Karpas-422 (cell line): Measurements from ENCODE around the gene RARA. TPM values are rescaled to one million over a fixed set of nuclear protein-coding genes. Genes with fewer than 3 reads are reported as not detected.

Source experiments
- DNase-seq: peaks from one replicate; pipeline ENCODE4 v3.0.0-alpha.2; 2015
- H2AFZ ChIP-seq: fragments of 200-600 bp; sonication (generic); 2 replicates; pipeline ENCODE4 v1.6.1; 2014; ENCODE audit warnings: antibody characterized with exemption, low read length, mixed read lengths
- H3K27ac ChIP-seq: fragments of 200-600 bp; sonication (generic); 2 replicates; pipeline ENCODE4 v1.5.1; 2014; ENCODE audit warnings: mild to moderate bottlenecking, low read length, moderate library complexity
- H3K27me3 ChIP-seq: fragments of 200-600 bp; sonication (generic); 2 replicates; pipeline ENCODE4 v1.6.1; 2014; ENCODE audit warnings: low read length, mixed read lengths
- H3K36me3 ChIP-seq: fragments of 200-600 bp; sonication (generic); 2 replicates; pipeline ENCODE4 v1.6.1; 2014; ENCODE audit warnings: low read length, mixed read lengths; ENCODE audit not compliant: insufficient read depth
- H3K4me1 ChIP-seq: fragments of 200-600 bp; sonication (generic); 2 replicates; pipeline ENCODE4 v1.6.1; 2014; ENCODE audit warnings: mild to moderate bottlenecking, low read length, mixed read lengths
- H3K4me2 ChIP-seq: fragments of 200-600 bp; sonication (generic); 2 replicates; pipeline ENCODE4 v1.6.1; 2014; ENCODE audit warnings: low read length, low read depth, mild to moderate bottlenecking; ENCODE audit not compliant: poor library complexity, severe bottlenecking
- H3K4me3 ChIP-seq: fragments of 200-600 bp; sonication (generic); 2 replicates; pipeline ENCODE4 v1.5.1; 2014; ENCODE audit warnings: mild to moderate bottlenecking, antibody characterized with exemption, low read length, mixed read lengths
- H3K79me2 ChIP-seq: fragments of 200-600 bp; sonication (generic); 2 replicates; pipeline ENCODE4 v1.6.1; 2014; ENCODE audit warnings: mild to moderate bottlenecking, low read length, mixed read lengths
- H3K9ac ChIP-seq: fragments of 200-600 bp; sonication (generic); 2 replicates; pipeline ENCODE4 v1.6.0; 2014; ENCODE audit warnings: low read length
- H3K9me2 ChIP-seq: fragments of 200-600 bp; sonication (generic), shearing (Covaris generic); replicated peaks from 2 replicates; pipeline ENCODE4 v1.6.0; 2014; ENCODE audit warnings: mild to moderate bottlenecking, low read length, moderate library complexity; ENCODE audit not compliant: insufficient read depth
- H3K9me3 ChIP-seq: fragments of 300-700, 200-600 bp; sonication (generic); 2 replicates; pipeline ENCODE4 v1.6.1; 2014; ENCODE audit warnings: low read length, mixed read lengths
- H4K20me1 ChIP-seq: fragments of 200-600 bp; sonication (generic); 2 replicates; pipeline ENCODE4 v1.6.1; 2014; ENCODE audit warnings: mild to moderate bottlenecking, antibody characterized with exemption, low read length, low read depth; ENCODE audit not compliant: insufficient read depth
- total RNA-seq: library from RNA; depleted of rRNA; stranded (reverse); fragments of >200 nt; shearing (Covaris generic); gene quantifications from 2 replicates; pipeline ENCODE4 v1.2.3, GENCODE V29; 2014; ENCODE audit warnings: low replicate concordance

RARA gene
- total RNA-seq, 1 experiment from 2014 or later = 21.8 TPM

DNA sequence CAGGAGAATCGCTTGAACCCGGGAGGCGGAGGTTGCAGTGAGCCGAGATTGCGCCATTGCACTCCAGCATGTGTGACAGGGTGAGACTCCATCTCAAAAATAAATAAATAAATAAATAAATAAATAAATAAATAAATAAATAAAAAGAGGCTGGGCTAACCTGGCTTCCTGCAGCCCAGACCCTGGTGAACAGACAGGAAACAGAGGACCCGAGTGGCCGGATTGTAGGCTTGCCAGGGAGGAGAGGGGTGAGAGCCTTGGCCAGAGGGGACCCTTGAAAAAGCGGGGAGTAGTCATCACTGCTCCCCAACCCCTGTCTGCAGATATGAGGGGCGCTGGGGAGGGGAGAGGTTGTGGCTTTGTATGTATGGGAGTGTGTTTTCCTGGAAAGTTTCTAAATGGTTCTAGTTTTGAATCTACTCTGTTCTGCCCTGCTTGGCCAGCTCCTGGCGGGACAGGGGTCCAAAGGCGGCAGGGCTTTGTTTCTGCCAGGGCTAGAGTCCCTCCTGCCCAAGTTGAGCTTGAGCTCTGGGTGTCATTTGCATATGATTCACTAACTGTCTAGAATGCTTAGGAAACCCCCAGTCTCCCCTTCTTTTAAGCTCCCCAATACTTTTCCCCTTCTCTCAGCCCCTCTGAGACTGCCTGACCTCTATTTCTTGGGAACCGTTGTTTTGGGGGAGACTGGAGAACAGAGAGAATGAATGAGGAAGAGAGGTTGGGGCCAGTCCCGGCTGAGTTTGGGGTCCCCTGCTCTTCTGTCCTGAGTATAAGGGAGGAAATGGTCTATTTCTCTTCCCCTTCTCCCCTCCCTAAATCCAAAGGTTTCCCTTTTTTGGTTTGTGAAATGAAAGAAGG lies 16.4 kb downstream of the RARA start:
- DNase-seq = peak; percentile 76
- Histone ChIP-seq H4K20me1 (peaks cover 15% of the 10 kb centered on the region; the same call in 1 of the 2 replicates), H3K4me1 (peaks cover 94% of the 10 kb centered on the region), H3K27me3 (no peaks in the 10 kb centered on the region), H3K27ac (peak overlapping the region; percentile 97), H3K36me3 (no peaks in the 10 kb centered on the region), H3K4me2 (peak overlapping the region; percentile 94), H3K9me2 (no peaks in the 10 kb centered on the region), H3K4me3 (peak overlapping the region; percentile 65), H3K9ac (peak overlapping the region; percentile 79), H2AFZ (no peak overlapping the region), H3K79me2 (peaks cover 73% of the 10 kb centered on the region), H3K9me3 (no peaks in the 10 kb centered on the region)

DNA sequence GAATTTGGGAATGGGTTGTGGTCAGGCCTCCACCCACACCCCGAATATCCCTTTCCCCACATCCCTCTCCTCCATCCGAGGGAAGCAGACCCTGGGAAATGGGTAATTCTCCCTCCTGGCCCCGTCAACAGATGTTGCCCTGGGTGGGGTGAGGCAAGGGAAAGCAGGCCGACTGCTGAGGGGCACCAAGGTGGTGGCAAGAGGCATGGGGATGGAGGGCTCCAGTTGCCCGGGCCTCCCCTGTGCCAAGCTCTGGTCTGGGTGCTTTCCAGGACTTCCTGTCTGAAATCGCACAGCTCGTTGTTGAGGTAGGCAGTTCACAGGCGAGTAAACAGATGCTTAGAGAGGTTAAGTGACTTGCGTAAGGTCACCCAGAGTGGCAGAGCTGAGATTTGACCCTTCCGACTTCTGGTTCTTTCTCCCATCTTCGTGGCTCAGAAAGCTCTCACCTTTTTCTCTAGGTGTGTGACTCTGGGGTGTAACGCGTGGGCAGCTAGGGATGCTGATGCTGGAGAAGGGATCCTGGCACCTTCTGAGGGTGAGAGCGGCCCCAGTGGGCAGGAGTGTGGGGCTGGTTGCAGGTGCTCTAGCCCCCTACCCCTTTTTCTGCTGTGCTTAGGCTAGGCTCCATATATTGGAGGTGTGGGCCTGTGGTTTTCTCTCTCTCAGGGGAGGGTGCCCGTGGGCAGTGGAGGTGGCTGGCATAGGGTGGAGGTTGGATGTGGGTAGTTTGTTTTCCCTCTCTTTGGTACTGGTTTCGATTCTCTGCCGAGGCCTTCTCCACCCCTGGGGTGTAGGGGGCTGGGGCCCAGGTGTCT lies 17.2 kb downstream of the RARA start:
- H3K27ac ChIP-seq = peak overlapping the region; percentile 97

GRCh38 chr17:40326832-40327199 lies 17.8 kb downstream of the RARA start:
- Histone ChIP-seq H4K20me1 (peaks cover 2% of the 10 kb centered on the region; the same call in 1 of the 2 replicates), H3K79me2 (peaks cover 80% of the 10 kb centered on the region), H3K4me1 (peaks cover 87% of the 10 kb centered on the region), H3K4me2 (peak overlapping the region; percentile 94), H3K9ac (peak overlapping the region; percentile 79), H3K9me3 (no peaks in the 10 kb centered on the region), H3K27me3 (no peaks in the 10 kb centered on the region), H2AFZ (no peak overlapping the region), H3K9me2 (no peaks in the 10 kb centered on the region), H3K4me3 (peak overlapping the region; percentile 65), H3K27ac (peak overlapping the region; percentile 97), H3K36me3 (no peaks in the 10 kb centered on the region)
- peak; percentile 69 for DNase-seq

More for the DNA sequence above, 17.2 kb downstream of the RARA start:
- H3K9me3 ChIP-seq = no peaks in the 10 kb centered on the region
- H4K20me1 ChIP-seq = peaks cover 6% of the 10 kb centered on the region; the same call in 1 of the 2 replicates
- H3K27me3 ChIP-seq = no peaks in the 10 kb centered on the region
- H3K79me2 ChIP-seq = peaks cover 79% of the 10 kb centered on the region
- DNase-seq = peak; percentile 79
- H3K4me1 ChIP-seq = peaks cover 93% of the 10 kb centered on the region
- peak overlapping the region; percentile 94 for H3K4me2 ChIP-seq
- no peaks in the 10 kb centered on the region for H3K36me3 ChIP-seq
- peak overlapping the region; percentile 65 for H3K4me3 ChIP-seq
- no peak overlapping the region for H2AFZ ChIP-seq
- H3K9me2 ChIP-seq = no peaks in the 10 kb centered on the region
- H3K9ac ChIP-seq = peak overlapping the region; percentile 79

DNA sequence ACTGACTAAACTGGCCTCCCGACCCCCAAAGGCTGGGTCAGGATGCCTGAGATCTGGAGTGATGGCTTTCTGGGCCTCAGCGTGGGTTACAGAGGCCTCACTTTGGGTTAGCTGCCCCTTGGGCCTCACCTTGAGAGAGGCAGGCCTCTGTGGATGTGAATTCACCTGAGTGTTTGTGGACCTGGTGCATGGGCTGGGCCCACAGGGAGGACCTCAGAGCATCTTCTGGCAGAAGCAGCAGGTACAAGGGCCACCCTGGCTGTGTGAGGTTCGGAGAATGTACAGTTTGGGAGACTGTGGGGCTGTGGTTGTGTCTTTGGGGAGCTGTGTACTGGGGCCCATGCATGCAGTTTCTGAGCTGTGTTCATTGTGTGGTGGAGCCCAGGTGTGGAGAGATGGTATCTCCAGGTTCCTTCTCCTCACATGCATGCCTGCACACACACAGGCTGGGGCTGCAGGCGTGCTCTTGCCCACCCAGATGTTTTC lies 18.3 kb downstream of the RARA start:
- peak; percentile 77 for DNase-seq
- peak overlapping the region; percentile 65 for H3K4me3 ChIP-seq
- no peaks in the 10 kb centered on the region for H3K27me3 ChIP-seq
- no peaks in the 10 kb centered on the region for H4K20me1 ChIP-seq
- H3K9ac ChIP-seq = peak overlapping the region; percentile 79
- no peaks in the 10 kb centered on the region for H3K36me3 ChIP-seq
- H3K4me1 ChIP-seq = peaks cover 82% of the 10 kb centered on the region
- no peak overlapping the region for H2AFZ ChIP-seq
- no peaks in the 10 kb centered on the region for H3K9me2 ChIP-seq
- H3K79me2 ChIP-seq = peaks cover 75% of the 10 kb centered on the region
- H3K4me2 ChIP-seq = peak overlapping the region; percentile 94
- H3K9me3 ChIP-seq = no peaks in the 10 kb centered on the region
- H3K27ac ChIP-seq = peak overlapping the region; percentile 97

DNA sequence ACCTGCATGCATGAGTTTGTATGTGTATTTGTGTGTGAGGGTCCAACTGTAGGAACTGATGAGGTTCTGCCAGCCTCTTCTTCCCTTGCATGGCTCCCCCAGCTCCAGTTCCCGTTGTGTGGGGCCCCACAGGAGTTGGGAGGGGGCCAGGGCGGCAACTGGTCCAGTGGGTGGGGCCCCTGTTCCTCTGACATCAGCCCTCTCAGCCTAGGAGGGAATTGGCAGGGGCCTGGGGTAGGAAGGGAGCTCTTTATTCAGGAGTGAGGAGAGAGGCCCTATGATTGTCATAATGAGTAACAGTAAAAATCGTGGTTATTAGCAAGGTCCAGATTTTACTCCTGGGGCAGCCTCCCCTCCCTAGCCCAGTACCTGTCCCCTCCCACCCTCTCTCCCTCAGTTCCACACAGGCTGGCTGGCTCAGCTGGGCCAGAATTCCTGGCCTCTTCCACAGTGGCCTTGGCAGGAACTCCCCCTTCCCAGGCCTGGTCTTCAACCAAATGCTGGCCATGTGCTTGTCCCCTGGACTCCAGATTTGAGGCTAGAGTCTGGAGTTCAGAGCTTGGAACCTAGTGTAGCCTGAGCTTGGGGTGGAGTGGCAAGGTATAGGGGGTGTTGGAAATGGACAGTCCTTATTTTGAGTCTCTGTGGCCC lies 18.9 kb downstream of the RARA start:
- H3K9ac ChIP-seq = peak overlapping the region; percentile 79
- peak overlapping the region; percentile 65 for H3K4me3 ChIP-seq
- H3K9me2 ChIP-seq = no peaks in the 10 kb centered on the region
- H3K4me2 ChIP-seq = peak overlapping the region; percentile 94
- peaks cover 76% of the 10 kb centered on the region for H3K4me1 ChIP-seq
- H3K79me2 ChIP-seq = peaks cover 74% of the 10 kb centered on the region
- peak overlapping the region; percentile 97 for H3K27ac ChIP-seq
- H3K9me3 ChIP-seq = no peaks in the 10 kb centered on the region
- no peaks in the 10 kb centered on the region for H3K36me3 ChIP-seq
- H3K27me3 ChIP-seq = no peaks in the 10 kb centered on the region
- no peak for DNase-seq
- H4K20me1 ChIP-seq = no peaks in the 10 kb centered on the region
- H2AFZ ChIP-seq = no peak overlapping the region

DNA sequence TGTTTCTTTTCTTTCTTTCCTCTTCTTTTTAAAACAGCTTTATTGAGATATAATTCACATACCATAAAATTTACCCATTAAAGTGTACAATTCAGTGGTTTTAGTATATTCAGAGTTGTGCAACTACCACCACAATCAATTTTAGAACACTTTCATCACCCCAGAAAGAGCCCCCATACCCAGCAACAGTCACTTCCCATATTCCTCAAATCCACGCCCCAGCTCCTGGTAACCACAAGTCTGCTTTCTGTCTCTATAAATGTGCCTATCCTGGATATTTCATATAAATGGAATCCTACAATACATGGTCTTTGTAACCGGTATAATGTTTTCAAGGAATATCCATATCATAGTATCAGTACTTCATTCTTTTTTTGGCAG lies 19.4 kb downstream of the RARA start:
- peak overlapping the region; percentile 97 for H3K27ac ChIP-seq
- H3K4me2 ChIP-seq = peak overlapping the region; percentile 94

DNA sequence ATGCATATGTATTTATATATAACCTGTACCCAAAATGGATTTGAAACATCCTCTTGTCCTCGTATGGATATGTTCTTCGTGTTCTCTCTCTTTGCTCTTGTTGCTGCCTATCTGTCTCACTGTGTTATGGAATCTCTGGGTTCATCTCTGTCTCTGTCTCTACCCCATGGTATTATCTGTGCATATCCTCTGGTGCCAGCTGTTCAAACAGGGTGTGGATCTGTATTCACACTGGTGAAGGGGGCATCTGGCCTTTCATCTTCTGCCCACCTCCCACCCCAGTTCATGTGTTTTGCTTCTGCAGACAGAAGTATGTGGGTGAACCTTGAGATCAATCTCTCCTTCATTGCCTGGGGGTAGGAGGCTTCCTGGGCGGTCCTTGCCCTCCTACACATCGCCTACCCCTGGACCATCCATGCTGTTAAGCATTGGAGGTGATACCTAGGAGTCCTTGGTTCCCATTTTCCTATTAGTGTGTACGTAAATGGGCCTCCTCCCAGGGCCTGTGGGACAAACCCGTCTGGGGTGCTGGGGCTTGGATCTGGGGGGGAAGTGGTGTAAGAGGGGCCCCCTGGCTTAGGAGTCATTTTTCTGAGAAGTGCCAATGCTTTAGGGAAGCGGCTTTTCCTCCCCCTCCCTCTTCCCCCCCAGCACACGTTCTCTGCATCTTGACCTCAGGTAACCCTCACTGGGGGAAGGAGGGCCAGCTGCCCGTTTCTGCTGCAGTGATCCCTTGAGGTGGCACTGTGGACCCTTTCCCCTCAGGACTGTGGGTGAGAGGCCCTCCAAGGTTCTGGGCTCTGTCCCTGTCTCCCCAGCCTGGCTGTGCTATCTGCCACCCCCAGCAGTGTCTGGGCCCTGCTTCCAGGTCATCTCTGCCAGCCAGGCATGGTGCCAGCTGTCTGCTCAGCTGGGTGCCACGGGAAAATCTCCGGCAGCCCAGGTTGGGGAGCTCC lies 21.1 kb downstream of the RARA start:
- Histone ChIP-seq H3K36me3 (no peaks in the 10 kb centered on the region), H3K9me3 (no peaks in the 10 kb centered on the region), H3K27me3 (no peaks in the 10 kb centered on the region), H3K27ac (peak overlapping the region; percentile 64), H3K9ac (peak overlapping the region; percentile 57), H3K4me1 (peaks cover 68% of the 10 kb centered on the region), H3K9me2 (no peaks in the 10 kb centered on the region), H3K4me3 (peak overlapping the region; percentile 45; the same call in 1 of the 2 replicates), H4K20me1 (no peaks in the 10 kb centered on the region), H3K79me2 (peaks cover 70% of the 10 kb centered on the region), H2AFZ (no peak overlapping the region), H3K4me2 (peak overlapping the region; percentile 61)
- DNase-seq = peak; percentile 59

More for the DNA sequence above, 19.4 kb downstream of the RARA start:
- Histone ChIP-seq H2AFZ (no peak overlapping the region), H3K27me3 (no peaks in the 10 kb centered on the region), H3K4me1 (peaks cover 71% of the 10 kb centered on the region), H3K9ac (peak overlapping the region; percentile 79; the same call in 1 of the 2 replicates), H3K9me2 (no peaks in the 10 kb centered on the region), H3K36me3 (no peaks in the 10 kb centered on the region), H3K79me2 (peaks cover 69% of the 10 kb centered on the region), H3K4me3 (peak overlapping the region; percentile 65; the same call in 1 of the 2 replicates), H3K9me3 (no peaks in the 10 kb centered on the region), H4K20me1 (no peaks in the 10 kb centered on the region)
- DNase-seq = no peak
